ENCODE data around the gene SNTG2.

SNTG2 gene

GRCh38 chr2:1071650-1072049 lies 121.0 kb downstream of the SNTG2 start:
- no peak for DNase-seq (ENCODE audit: low read depth)
- TF ChIP-seq, protein P1, sequence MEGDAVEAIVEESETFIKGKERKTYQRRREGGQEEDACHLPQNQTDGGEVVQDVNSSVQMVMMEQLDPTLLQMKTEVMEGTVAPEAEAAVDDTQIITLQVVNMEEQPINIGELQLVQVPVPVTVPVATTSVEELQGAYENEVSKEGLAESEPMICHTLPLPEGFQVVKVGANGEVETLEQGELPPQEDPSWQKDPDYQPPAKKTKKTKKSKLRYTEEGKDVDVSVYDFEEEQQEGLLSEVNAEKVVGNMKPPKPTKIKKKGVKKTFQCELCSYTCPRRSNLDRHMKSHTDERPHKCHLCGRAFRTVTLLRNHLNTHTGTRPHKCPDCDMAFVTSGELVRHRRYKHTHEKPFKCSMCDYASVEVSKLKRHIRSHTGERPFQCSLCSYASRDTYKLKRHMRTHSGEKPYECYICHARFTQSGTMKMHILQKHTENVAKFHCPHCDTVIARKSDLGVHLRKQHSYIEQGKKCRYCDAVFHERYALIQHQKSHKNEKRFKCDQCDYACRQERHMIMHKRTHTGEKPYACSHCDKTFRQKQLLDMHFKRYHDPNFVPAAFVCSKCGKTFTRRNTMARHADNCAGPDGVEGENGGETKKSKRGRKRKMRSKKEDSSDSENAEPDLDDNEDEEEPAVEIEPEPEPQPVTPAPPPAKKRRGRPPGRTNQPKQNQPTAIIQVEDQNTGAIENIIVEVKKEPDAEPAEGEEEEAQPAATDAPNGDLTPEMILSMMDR (conservative IDR thresholded peaks at IDR 0.05; ENCODE audit: low read depth, low read length), result no peak
- no peak overlapping the region for H3K4me3 ChIP-seq (ENCODE audit: low read length)

- no peak for DNase-seq (ENCODE audit: low read depth)
- no peak overlapping the region for H3K4me3 ChIP-seq (ENCODE audit: low read length)
- TF ChIP-seq, protein P1 (conservative IDR thresholded peaks at IDR 0.05; ENCODE audit: low read depth, low read length), result no peak
Measured at GRCh38 chr2:1072250-1072649, 121.6 kb downstream of the SNTG2 start.

DNA sequence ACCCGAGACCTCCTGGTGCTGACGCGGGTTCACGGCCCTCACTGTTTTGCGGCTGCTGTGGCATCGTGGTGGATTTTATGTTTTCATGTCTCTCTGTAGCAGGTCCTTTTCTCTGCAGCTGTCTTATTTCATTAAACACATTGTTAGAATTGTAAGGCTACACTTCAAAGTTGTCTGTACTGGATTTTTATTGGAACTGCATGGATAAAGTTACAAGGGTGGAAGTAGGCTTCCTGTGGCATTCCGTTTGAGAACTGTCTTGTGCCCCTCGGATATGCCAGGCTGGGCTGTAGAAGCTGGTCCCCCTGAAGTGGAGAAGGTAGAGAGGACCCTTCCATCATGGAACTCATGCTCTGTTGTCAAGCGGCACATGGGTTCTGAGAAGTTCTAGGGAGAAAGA lies 127.3 kb downstream of the SNTG2 start:
- TF ChIP-seq, protein P1 (conservative IDR thresholded peaks at IDR 0.05; ENCODE audit: low read depth, low read length), result no peak
- H3K4me3 ChIP-seq (ENCODE audit: low read length), result no peak overlapping the region
- no peak for DNase-seq (ENCODE audit: low read depth)

DNA sequence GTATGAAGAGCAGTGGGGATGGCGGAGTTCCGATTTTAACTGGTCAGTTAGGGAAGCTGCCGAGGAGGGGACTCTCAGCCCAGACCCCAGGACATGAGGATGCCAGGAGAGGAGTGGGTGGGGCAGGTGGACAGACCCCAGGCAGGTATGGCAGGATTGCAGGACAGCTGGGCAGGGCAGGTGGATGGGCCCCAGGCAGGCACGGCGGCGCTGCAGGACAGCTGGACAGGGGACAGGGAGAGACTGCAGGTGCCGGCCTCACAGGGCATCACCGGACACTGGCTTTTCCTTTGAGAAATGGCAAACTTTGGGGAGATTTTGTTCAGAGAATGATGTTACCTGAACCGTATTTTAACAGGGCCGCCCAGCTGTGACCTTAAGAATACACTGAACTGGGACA lies 127.7 kb downstream of the SNTG2 start:
- TF ChIP-seq, protein P1 (conservative IDR thresholded peaks at IDR 0.05; ENCODE audit: low read depth, low read length), result no peak
- DNase-seq (ENCODE audit: low read depth), result no peak
- H3K4me3 ChIP-seq (ENCODE audit: low read length), result no peak overlapping the region

- no peak for DNase-seq (ENCODE audit: low read depth)
Measured at GRCh38 chr2:1079873-1080799, 129.5 kb downstream of the SNTG2 start.

DNA sequence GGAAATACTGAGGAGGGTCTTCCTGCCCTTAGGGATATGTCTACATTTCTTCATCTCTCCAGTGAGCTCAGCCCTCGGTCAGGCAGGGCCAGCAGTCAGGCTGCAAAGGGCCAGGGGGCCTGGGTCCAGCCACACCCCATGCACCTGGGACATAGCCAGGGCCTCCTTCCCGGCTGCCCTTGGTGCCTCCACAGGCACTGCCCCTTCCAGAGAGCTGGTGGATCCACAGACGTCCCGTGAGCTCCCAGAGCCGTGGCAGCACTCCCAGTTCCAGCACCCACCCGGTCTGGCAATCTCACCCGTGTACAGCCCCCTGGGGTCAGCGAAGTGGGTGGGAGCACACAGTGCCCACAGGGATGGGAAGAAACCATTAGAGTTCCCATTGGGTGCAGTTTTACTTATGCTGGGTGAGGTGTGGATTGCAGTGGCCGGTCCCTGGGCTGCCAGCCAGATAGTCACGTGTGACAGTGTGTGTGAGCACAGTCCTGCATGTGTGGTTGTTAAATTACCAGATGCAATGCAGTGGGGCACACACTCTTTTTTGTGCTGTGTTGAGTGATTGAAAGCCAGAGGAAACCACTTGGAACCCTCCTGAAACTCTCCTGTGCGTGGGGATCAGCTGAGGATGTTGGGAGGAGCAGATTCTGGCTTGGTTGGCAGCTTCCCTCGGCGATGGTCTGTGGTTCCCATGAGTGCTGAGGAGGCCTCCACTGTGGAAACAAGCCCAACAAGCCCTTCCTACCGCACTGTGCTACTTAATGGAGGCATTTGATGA lies 131.0 kb downstream of the SNTG2 start:
- no peak for DNase-seq (ENCODE audit: low read depth)
- TF ChIP-seq, protein P1 (conservative IDR thresholded peaks at IDR 0.05; ENCODE audit: low read depth, low read length), result no peak

More at GRCh38 chr2:1079873-1080799, 129.5 kb downstream of the SNTG2 start:
- TF ChIP-seq, protein P1 (conservative IDR thresholded peaks at IDR 0.05; ENCODE audit: low read depth, low read length), result no peak
- H3K4me3 ChIP-seq (ENCODE audit: low read length), result no peak overlapping the region

More for the DNA sequence above, 131.0 kb downstream of the SNTG2 start:
- H3K4me3 ChIP-seq (ENCODE audit: low read length), result no peak overlapping the region

Data from retinal pigment epithelial cell (primary cell).